Medulla oblongata (tissue), 1 donor: Measurements from ENCODE around the gene IL12RB1.
"Not testable (repeated sequence)": the region's sequence is repeated elsewhere in the genome, so short reads cannot be mapped to it uniquely, and the experiment has no call there.

Source experiments
- DNase-seq: peaks from one replicate; pipeline ENCODE4 v3.0.0-alpha.2; 2015; ENCODE audit errors: extremely low spot score

The IL12RB1 gene

DNA sequence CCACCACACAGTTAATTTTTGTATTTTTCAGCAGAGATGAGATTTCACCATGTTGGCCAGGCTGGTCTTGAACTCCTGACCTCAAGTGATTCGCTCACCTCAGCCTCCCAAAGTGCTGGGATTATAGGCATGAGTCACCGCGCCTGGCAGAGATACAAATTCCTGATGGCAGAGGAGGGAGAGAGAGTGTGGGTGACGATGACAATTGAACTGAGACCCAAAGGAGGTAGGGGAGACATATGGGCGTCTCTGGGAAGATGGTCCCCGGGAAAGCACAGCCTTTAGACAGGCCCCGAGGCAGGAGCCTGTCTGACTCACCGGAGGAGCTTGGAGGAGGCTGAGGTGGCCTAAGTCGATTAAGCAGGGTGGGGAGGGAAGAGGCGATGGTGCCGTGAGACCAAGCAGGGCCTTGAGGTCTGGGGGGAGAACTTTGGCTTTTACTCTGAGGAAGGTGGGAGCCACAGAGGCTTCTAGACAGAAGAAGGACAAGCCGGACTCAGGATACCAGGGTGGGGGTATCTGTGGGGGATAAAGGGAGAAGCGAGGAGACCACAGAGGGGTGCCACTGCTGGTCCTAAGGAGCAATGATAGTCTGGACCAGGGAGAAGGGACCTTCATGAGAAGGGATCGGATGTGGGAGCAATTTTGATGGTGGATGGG, 40.5 kb downstream of the IL12RB1 start:
- DNase-seq = no peak

- DNase-seq = no peak
These were observed 41.3 kb downstream of the IL12RB1 start for GRCh38 chr19:18045307-18046050.

DNA sequence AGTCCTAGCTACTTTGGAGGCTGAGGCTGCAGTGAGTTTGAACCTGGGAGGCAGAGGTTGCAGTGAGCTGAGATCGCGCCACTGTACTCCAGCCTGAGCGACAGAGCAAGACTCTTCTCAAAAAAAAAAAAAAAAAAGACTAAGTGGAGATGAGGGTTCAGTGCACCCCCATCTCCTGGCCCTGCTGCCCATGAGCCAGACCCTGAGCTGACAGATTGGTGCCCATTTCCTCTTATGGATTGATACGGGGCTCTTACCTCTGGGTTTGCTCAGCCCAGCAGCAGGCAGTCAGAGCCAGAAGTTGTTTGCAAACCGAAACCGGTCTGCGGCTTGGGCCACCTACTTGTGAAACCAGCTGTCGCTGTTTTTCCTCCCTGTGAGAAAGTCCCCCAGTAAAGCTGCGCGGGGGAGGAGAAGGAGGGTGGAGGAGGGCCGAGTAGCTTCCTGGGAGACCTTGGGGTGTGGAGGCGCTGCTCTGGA, 41.9 kb downstream of the IL12RB1 start:
- peak; percentile 87 for DNase-seq

GRCh38 chr19:18043676-18044075, 43.1 kb downstream of the IL12RB1 start:
- no peak for DNase-seq

GRCh38 chr19:18041054-18041453, 45.7 kb downstream of the IL12RB1 start:
- no peak for DNase-seq

DNA sequence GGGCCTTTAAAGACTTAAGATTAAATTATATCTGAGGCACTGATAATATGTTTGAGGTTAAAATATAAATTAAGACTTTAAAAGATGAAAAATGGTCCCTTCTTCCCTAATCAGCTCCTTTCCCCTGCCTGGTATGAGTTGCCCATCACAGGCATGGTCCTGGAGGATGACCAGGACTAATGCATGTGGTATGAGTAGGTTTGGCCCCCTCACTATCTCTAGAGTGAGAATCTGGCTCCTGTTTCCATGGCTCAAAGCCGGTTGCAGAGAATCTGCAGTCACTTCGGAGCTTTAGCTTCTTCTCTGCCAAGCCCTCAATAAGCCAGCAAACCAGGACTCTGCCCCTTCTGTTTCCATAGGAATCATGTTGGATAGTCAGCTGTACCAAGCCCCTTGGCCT, 54.6 kb downstream of the IL12RB1 start:
- DNase-seq = not testable (repeated sequence)

DNA sequence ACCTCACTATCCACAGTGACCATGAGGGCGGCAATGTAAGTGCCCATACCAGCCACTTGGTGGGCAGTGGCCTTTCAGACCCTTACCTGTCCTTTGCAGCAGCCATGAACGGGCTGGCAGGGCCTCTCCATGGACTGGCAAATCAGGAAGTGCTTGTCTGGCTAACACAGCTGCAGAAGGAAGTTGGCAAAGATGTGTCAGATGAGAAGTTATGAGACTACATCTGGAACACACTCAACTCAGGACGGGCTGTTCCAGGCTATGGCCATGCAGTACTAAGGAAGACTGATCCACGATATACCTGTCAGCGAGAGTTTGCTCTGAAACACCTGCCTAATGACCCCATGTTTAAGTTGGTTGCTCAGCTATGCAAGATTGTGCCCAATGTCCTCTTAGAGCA, 55.3 kb downstream of the IL12RB1 start:
- not testable (repeated sequence) for DNase-seq

DNA sequence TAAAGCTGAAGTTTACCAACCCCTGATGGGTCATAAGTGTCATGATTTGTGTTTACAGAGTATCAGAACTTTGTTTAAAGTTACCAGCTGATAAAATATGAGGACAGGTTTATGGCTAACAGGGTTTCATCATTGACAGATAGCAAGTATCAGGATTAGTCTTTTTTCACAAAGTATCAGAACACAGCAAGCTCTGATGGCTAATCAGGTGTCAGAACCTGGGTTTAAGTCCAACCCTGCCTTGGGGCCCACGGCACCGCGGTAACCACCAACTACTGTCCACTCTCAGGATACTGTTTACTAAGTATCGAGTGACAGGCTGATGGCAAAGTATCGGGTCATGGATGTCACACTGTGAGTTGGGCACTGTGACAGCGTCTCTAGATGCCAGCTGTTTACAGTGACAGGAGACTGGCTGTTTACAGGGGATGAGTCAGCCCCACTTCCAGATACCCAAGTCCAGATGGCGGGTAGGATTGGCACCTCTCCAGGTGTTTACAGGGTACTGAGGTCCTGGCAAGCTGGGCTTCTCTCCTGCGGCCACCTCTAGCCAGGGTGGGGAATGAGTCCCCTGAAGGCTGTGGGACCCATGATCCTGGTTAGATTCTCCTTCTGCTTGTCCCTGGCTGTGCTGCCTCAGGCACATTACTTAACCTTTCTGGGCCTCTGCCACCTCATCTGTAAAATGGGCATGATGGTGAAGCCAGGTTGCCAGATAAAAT, 57.0 kb downstream of the IL12RB1 start:
- peak; percentile 42 for DNase-seq

GRCh38 chr19:18027151-18027550, 59.6 kb downstream of the IL12RB1 start:
- no peak for DNase-seq

- DNase-seq = peak; percentile 83
These were observed 63.0 kb downstream of the IL12RB1 start for GRCh38 chr19:18023622-18024251.

GRCh38 chr19:18021121-18021755, 65.5 kb downstream of the IL12RB1 start:
- DNase-seq = peak; percentile 84

DNA sequence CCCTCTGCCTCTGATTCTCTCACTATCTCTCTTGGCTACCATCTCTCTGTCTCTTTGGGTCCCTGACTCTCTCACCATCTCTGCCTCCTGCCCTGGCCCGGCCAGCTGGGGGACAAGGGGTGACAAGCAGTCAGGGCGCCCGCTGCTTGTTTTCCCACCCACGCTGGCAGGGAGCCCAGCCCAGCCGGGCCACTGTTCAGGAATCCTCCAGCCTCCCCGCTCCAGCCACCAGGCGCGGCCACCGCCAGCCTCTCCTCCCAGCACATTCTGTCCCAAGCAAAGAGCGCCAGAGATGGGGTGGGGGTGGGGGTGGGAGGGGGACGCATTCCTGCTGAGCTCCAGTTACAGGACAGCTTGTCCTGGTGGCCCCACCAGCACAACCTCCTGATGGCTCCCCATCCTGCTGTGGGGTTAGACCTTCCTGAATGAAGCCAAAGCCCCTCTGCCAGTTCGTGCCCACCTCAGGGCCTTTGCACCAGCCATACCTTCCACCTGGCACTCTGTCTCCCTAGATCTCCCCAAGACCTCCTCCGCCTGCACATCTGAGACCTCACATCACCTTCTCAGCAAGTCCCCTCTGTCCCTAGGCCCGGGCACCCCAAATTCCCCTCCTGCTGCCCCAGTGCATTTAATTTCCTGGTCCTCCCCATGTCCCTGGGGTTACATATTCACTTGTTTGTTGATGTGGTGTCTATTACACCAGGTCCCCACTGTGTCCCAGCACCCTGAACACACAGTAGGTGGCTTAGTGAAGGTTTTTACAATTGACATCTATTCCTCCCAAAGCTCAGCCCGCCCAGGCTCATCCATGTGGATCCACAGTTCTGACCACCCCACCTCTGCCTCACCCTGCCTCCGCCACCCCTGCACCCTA, 66.3 kb downstream of the IL12RB1 start:
- peak; percentile 89 for DNase-seq

DNA sequence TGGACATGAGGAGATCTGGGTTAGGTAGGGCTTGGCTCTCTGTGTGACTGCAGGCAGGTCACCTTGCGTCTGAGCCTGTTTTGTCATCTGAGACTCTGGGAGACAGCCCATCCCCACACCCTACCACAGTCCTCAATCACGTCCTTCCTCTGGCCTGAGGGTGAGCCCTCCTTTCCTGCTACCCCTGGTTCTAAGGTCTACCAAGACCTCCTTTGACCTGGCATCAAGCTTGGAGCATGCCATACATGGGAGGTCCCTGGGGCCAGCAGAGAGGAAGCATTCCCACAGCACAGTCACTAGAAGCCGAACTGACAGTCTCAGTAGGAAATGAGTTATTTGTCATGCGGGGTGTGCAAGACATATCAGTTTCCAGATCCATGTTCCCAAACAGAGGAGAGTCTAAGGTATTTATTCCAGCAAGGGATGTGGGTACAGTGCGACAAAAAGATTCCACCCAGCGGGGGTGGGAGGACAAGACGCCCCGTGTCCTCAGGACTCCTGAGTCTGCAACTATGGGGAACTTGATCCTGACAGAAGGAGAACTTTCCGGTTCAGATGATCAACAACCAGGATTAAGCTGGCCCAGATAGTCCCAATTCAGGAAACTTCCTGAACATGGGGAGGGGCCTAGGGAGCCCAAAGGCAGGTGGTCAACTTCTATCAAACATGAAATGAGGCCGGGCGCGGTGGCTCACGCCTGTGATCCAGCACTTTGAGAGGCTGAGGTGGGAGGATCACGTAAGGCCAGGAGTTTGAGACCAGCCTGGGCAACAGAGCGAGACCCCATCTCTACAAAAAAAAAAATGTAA, 69.3 kb downstream of the IL12RB1 start:
- peak; percentile 61 for DNase-seq

GRCh38 chr19:18016209-18016910, 70.4 kb downstream of the IL12RB1 start:
- DNase-seq = no peak

DNA sequence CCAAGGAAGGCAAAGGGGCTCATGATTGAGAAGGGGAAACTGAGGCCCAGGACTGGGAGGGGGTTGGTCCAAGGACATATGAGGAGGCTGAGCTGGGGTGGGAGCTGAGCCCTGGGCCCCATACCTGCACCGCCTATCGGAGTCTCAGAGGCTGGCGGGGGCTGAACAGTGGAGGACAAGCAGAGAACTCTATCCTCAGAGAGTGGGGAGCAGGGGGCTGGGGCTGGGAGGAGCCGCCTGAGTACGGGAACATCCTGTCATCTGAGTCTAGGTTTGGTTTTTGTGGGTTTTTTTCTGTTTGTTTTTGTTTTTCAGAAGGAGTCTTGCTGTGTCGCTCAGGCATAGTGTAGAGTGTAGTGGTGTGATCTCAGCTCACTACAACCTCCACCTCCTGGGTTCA, 72.5 kb downstream of the IL12RB1 start:
- DNase-seq = no peak

DNA sequence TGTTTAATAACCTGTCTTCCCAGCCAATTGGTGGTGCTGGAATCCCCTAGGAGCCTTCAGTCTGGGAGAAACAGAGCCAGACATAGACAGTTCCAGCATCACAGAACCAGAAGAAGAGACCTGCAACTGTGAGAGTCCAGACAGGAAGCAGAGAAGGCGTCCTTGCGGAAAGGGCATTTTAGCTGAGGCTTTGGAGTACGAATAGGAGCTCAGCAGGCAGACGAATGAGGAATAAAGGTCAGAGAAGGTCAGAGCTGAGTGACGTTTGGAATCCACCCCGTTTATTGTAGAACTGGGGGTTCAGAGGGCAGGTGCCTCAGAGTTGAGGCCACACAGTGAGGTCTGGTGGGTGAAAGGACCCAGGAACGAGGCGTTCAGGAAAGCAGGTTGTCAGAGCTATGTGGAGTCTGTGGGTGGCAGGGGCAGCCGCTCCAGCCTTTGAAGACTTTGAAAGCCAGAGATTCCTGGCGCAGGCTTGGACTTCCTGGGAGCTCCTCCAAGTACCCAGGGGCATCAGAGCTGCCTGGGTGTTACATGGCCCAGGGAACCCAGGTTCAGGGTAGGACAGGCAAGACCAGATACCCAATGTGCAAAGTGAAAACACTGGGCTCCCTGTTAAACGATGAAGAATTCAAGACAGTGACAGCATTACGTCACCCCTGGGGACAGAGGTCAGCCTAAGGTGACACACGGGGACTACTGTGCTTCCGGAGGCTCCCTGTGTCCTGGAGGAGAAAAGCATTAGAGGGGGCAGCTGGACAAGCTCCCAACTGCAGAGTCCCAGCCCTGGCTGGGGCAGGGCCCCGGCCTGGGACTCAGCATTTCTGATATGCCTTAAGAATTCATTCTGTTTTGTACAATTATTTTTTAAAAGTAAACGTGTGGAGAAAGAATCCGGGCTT, 73.3 kb downstream of the IL12RB1 start:
- peak; percentile 26 for DNase-seq

DNA sequence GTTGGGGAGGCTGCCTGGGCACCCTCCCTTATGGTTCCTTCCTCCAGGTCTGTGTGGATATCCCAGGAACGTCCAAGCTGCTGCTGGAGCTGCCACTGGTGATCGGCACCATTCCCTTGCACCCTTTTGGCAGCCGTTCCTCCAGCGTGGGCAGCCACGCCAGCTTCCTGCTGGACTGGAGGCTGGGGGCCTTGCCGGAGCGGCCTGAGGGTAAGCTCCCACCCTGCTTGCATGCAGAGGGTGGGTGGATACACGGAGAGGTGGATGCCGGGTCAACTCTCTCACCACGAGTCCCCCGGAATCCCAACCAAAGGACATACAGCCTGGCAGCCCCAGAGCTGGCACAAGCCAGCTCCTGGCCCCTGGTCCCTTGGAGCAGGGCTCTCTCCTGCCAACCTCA, 76.6 kb downstream of the IL12RB1 start:
- DNase-seq = no peak

DNA sequence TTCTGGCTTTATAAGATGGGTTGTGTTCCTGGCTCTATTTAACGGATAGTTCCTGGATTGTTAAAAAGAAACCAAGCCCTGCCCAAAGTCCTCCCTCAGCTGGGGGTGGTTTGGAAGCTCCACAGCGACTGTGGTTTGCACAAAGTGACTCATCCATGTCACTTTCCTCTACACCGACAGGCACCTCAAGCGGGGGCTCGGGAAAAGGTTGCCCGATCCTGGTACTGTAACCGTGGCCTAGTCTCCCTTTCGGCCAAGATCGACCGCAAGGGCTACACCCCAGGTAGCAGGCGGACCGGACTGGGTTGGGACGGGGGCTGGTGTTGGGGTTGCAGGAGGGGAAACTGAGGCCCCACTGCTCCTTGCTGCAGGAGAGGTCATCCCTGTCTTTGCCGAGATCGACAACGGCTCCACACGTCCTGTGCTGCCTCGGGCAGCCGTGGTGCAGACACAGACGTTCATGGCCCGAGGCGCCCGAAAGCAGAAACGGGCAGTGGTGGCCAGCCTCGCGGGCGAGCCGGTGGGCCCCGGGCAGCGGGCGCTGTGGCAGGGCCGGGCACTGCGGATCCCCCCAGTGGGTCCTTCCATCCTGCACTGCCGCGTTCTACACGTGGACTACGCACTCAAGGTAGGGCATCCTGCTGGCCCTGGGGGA, 77.2 kb downstream of the IL12RB1 start:
- no peak for DNase-seq
